Erythroblast (primary cell): ENCODE results near the gene CMIP.

ENCODE experiments used
- DNase-seq, 2 experiments: peaks; one replicate each; lab custom pipeline; 2025; lab: John Stamatoyannopoulos, UW
- GATA1 ChIP-seq: IDR thresholded peaks from 2 replicates; pipeline ENCODE4 v1.6.1; 2011; ENCODE audit warnings: low read depth, mild to moderate bottlenecking, control low read depth, low read length, moderate library complexity
- POLR2A ChIP-seq: IDR thresholded peaks from 2 replicates; pipeline ENCODE4 v1.6.1; 2011; ENCODE audit warnings: mild to moderate bottlenecking, low read length

CMIP gene

DNA sequence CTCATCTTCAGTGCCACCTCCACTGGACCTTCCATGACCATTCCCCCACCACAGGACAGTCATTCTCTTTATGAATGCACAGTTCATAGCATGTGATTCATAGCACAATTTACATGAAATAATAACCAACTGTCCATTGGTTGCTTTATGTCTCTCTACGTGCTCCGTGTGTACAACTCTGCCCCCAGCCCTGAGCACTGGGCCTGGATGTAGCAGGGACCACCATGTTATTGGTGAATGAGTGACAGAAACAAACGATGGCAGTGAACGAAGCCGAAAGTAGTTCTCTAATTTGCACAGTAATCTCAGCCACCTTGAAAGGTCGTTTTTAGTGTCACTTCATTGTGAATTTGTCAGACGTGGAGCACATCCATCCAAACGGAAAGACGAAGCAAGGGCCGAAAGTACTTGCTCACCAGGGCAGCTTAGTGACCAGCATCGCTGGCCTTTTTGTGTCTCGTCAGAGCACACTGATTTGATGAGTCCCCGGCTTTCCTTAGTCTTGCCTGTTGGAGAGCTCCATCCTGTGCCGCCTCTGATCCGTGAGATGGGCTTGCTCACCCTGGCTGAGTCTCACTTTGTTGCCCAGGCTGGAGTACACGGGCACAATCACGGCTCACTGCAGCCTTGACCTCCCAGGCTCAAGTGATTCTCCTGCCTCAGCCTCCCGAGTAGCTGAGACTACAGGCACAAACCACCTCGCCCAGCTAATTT, 95.3 kb downstream of the CMIP start:
- TF ChIP-seq GATA1 = no peak
- TF ChIP-seq POLR2A = no peak
- no peak for DNase-seq

- TF ChIP-seq POLR2A (no peak), GATA1 (no peak)
- no peak for DNase-seq
Observed at GRCh38 chr16:81541314-81541713, 96.7 kb downstream of the CMIP start.

DNA sequence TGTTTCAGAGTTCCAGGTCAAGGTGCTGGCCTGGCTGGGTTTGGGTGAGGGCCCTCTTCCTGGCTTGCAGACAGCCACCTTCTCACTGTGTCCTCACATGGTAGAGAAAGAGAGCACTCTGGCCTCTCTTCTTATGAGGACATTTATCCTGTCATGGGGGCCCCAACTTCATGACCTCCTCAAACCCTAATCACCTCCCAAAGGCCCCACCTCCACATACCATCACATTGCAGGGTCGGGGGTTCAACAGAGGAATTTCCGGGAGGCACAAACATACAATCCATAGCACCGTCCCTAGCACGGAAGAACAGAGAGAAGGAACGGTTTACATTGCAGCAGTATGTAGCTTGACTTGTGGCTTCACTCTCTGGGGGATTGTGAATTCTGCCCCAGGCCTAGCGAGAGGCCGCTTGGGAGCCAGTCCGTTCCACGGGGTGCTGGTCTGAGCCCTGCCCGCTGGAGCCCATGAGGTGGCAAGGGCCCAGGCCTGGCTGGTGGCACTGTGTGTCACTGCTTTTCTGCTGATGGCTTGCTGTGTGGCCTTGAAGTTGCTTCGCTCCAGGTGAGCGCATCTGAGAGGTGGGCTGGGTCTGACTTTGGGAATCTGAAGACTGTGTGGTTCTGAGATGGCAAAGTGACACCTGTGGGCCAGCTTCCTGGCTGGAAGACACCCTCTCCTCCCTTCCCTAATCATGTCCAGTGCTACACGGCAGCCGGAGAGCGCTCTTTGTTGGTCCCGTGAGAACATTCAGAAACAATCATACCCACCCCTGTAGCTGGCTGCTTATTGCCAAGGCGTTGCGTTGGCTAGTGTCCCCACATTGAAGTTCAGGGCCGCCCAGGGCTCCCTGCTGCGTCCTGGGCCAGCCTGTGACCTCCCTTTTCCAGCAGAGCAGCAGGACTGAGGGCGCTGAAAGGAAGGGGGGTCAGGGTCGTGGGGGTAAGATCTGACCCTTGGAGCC, 98.3 kb downstream of the CMIP start:
- TF ChIP-seq GATA1 (no peak), POLR2A (no peak)
- no peak for DNase-seq

- no peak for DNase-seq
- TF ChIP-seq POLR2A (no peak), GATA1 (no peak)
Observed at GRCh38 chr16:81543571-81543970, 99.0 kb downstream of the CMIP start.

- TF ChIP-seq GATA1 (no peak), POLR2A (no peak)
- DNase-seq = no peak
Observed at GRCh38 chr16:81544261-81544660, 99.7 kb downstream of the CMIP start.

- DNase-seq = no peak
- no peak for TF ChIP-seq POLR2A
- no peak for TF ChIP-seq GATA1
Observed at GRCh38 chr16:81544700-81545271, 100.2 kb downstream of the CMIP start.

- DNase-seq = no peak
- no peak for TF ChIP-seq GATA1
- no peak for TF ChIP-seq POLR2A
Observed at GRCh38 chr16:81545470-81546250, 101.1 kb downstream of the CMIP start.

DNA sequence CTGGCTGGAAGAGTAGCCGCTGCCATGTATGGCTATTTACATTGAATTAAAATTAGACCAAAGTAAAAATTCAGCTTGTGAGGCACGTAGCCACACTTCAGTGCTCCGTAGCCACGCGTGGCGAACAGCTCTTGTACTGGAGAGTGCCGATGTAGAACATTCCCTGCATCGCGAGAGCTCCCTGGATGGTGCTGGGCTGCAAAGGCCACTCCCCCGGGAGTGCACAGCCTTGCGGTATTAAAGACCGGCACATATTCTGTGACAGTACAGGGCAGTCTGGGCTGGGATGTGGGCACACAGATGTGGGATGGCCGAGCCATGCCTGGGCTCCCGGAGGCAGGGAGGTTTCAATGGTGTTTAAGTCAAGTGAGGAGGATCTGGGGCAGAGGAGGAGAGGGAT, 102.2 kb downstream of the CMIP start:
- no peak for DNase-seq
- no peak for TF ChIP-seq POLR2A
- TF ChIP-seq GATA1 = no peak

GRCh38 chr16:81547194-81547938, 102.8 kb downstream of the CMIP start:
- TF ChIP-seq POLR2A (no peak), GATA1 (no peak)
- no peak for DNase-seq

DNA sequence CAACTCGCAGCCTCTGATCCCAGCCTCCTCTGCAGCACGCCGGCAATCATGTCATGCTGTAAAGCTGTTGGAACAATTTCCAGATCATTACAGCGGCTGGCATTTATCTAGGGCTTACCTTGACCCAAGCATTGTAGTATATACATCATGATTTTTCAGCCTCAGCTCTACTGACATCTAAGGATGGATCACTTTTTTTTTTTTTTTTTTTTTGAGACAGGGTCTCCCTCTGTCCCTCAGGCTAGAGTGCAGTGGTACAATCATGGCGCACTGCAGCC, 103.3 kb downstream of the CMIP start:
- no peak for DNase-seq
- TF ChIP-seq POLR2A = no peak
- no peak for TF ChIP-seq GATA1

DNA sequence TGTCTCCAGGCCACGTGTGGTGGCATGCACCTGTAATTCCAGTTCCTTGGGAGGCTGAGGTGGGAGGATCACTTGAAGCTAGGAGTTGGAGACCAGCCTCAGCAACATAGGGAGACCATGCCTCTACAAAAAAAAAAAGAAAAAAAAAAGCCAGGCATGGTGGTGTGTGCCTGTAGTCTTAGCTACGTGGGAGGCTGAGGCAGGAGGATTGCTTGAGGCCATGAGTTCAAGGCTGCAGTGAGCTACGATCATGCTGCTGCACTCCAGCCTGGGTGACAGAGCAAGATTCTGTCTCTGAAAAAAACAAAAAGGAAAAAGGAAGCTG, 103.9 kb downstream of the CMIP start:
- no peak for DNase-seq
- TF ChIP-seq POLR2A = no peak
- TF ChIP-seq GATA1 = no peak

GRCh38 chr16:81548876-81549546, 104.4 kb downstream of the CMIP start:
- TF ChIP-seq GATA1 = no peak
- no peak for TF ChIP-seq POLR2A
- DNase-seq = no peak
